Bronchial epithelial cell (primary cell): ENCODE results near the gene ARHGEF12. TPM values are rescaled to one million over a fixed set of nuclear protein-coding genes. Genes with fewer than 3 reads are reported as not detected.
A peak's percentile ranks its signal among the peaks of the same experiment; 100 is the strongest.

Source experiments
- DNase-seq: peaks from one replicate; pipeline ENCODE4 v3.0.0-alpha.2; 2010; ENCODE audit warnings: low read depth
- FAIRE-seq: peaks from 2 replicates; lab custom pipeline; 2011; peaks lifted over from hg19 to GRCh38; lab: Jason Lieb, UNC
- H3K27me3 ChIP-seq: 2 replicates; pipeline ENCODE4 v1.5.1; 2011; ENCODE audit warnings: low read length; ENCODE audit not compliant: control insufficient read depth, insufficient read depth
- H3K36me3 ChIP-seq: 2 replicates; pipeline ENCODE4 v1.5.1; 2011; ENCODE audit warnings: low read length; ENCODE audit not compliant: control insufficient read depth, insufficient read depth
- H3K4me3 ChIP-seq: 2 replicates; pipeline ENCODE4 v1.5.1; 2011; ENCODE audit warnings: mild to moderate bottlenecking, low read depth, low read length, control low read depth
- total RNA-seq: library from RNA; depleted of rRNA; stranded (reverse); fragments of >200 nt; gene quantifications from 2 replicates; pipeline ENCODE4 v1.2.1, GENCODE V29; 2014
- TF ChIP-seq, protein P1 (sequence below): IDR thresholded peaks from 2 replicates; pipeline ENCODE4 v1.5.1; 2011; ENCODE audit warnings: mild to moderate bottlenecking, moderate library complexity, low read length, control low read depth, inconsistent platforms; ENCODE audit not compliant: insufficient read depth, severe bottlenecking

ARHGEF12 gene
- total RNA-seq, 1 donor from 2014 or later, result 65.6 TPM

DNA sequence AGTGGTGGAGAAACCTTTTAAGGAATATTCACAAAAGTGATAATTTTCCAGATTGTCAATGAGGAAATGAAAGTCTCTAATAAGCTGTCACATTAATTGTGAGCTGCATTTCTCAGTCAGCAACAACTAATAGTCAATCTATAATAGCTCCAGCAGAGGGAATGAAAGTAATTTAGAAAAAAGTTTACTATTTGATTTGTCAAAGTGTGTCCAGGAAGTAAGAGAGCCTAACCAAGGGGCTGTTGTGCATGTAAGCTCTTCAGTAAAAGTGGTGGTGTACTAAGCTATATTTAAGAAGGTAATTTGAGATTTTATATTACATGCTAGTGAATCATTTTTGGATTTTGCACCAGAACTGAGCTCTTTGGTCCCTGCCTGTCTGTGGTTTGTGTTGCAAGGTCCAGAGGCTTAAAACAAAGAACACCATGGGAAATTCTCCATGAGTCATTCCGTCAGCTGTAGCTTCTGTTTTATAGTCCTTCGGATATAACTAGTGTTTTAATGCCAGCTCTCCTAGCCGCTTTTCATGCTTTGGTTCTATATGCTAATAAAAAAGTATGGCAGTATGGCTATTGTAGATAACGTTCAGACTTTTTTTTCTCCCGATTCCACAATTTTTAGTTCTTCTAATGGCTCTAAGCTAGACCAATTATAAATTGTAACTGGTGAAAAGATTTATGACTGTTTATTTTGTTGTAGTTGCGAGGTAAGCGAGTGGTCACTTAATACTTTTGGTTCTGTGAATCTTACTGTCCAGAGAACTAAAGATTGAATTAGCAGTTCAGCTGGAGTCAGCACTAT, 64.6 kb downstream of the ARHGEF12 start:
- no peaks in the 10 kb centered on the region for H3K27me3 ChIP-seq
- peak overlapping the region; percentile 26 for H3K4me3 ChIP-seq
- TF ChIP-seq, protein P1, sequence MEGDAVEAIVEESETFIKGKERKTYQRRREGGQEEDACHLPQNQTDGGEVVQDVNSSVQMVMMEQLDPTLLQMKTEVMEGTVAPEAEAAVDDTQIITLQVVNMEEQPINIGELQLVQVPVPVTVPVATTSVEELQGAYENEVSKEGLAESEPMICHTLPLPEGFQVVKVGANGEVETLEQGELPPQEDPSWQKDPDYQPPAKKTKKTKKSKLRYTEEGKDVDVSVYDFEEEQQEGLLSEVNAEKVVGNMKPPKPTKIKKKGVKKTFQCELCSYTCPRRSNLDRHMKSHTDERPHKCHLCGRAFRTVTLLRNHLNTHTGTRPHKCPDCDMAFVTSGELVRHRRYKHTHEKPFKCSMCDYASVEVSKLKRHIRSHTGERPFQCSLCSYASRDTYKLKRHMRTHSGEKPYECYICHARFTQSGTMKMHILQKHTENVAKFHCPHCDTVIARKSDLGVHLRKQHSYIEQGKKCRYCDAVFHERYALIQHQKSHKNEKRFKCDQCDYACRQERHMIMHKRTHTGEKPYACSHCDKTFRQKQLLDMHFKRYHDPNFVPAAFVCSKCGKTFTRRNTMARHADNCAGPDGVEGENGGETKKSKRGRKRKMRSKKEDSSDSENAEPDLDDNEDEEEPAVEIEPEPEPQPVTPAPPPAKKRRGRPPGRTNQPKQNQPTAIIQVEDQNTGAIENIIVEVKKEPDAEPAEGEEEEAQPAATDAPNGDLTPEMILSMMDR, result no peak
- DNase-seq, result peak; percentile 99
- no peak for FAIRE-seq
- H3K36me3 ChIP-seq, result no peaks in the 10 kb centered on the region

DNA sequence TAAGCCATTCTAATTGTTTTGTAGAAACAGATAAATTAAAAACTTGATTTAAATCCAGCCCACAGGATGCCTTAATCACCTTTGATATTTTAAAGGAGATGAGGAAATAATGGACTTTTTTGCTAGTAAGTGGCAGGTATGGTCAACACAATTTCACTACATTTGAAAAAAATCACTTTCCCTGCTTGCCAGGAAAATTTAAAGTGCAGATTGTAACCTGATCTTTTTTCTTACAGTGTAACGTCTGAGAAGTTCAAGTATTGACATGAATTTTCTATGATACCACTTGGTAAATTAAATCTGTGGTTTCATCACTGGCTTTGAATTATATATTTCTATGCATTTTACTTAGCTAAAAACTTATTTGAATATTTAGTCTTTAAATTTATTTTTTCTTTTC, 65.3 kb downstream of the ARHGEF12 start:
- no peaks in the 10 kb centered on the region for H3K36me3 ChIP-seq
- DNase-seq, result peak; percentile 82
- FAIRE-seq, result no peak
- peak overlapping the region; percentile 26 for H3K4me3 ChIP-seq
- H3K27me3 ChIP-seq, result no peaks in the 10 kb centered on the region
- TF ChIP-seq, protein P1, result no peak

DNA sequence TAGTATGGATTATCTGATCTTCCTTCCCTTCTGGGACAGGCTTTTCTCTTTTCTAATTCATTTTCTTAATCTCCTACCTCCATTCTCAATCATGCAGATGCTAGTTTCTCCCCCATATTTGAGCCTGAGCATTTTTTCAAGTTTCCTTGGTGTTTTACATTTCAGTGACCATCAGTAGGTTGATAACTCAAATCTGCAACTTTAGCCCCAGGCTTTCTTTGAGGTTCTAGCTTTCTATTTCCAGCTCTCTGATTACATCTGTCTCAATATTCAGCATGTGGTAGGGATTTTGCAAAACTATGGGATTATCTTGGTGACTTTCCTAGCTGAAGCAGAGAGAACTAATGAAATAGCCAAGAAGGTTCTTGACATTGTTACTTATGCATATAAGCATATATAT, 67.8 kb downstream of the ARHGEF12 start:
- no peak overlapping the region for H3K4me3 ChIP-seq
- TF ChIP-seq, protein P1, result no peak
- no peaks in the 10 kb centered on the region for H3K27me3 ChIP-seq
- no peak for DNase-seq
- no peak for FAIRE-seq
- peaks cover 1% of the 10 kb centered on the region for H3K36me3 ChIP-seq

DNA sequence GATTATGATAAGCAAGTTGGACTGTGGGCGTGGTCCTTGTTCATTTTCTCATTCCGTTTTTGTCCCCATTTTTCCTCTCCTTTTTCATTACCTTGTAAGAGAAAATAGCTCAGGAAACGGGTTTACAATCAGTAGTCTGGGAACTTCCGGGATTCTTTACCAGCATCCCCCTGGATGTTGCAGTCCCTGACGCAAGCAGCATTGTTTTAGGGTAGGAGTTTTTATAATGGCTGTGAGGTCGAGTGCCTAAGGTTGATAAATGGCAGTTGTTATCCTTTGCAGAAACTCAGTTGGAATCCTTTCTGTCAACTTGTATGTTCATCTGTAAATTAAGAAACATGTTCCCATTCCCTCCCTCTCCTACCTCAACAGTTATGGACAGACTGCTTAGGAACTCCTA, 68.3 kb downstream of the ARHGEF12 start:
- H3K27me3 ChIP-seq, result no peaks in the 10 kb centered on the region
- TF ChIP-seq, protein P1, result no peak
- FAIRE-seq (no peak), DNase-seq (no peak)
- no peak overlapping the region for H3K4me3 ChIP-seq
- peaks cover 1% of the 10 kb centered on the region for H3K36me3 ChIP-seq

DNA sequence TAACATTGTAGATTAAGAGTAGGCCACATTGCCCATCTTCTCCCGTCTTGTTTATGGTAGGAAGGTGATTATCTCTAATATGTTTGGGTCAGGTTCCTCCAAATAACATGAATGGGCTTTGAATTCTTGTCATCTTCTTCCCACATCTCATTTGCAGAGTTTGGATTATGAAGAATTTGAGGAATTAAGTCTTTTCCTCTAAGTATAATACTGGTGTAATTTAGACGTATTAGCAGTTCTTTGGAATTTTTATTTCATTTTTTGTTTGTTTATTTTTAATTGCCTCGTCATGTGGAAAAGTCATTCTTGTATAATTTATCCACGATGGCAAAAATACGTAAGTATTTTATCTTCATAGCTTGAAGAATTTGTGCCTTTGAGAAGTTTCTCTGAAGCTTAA, 73.4 kb downstream of the ARHGEF12 start:
- Histone ChIP-seq H3K27me3 (no peaks in the 10 kb centered on the region), H3K36me3 (peaks cover 1% of the 10 kb centered on the region), H3K4me3 (no peak overlapping the region)
- FAIRE-seq (no peak), DNase-seq (no peak)
- TF ChIP-seq, protein P1, result no peak
